HL-60/S4 treated with phorbol 12-myristate 13-acetate at 8.2 ng/mL for 4 days and 3 days (cell line): ENCODE measurements around the gene MYO5B.

Experiments
- in situ Hi-C: fragments of 300-500 bp; cut with MboI; formaldehyde crosslinking; loops from 2 replicates; pipeline ENCODE4 v1.15.0; 2022; ENCODE audit warnings: low sequenced_read_pairs

The MYO5B gene

GRCh38 chr18:50033004-50033403, 161.9 kb downstream of the MYO5B start:
- in situ Hi-C loops = no loop called here

- in situ Hi-C loops = no loop called here
These were observed 164.8 kb downstream of the MYO5B start for GRCh38 chr18:50030146-50030545.

- in situ Hi-C loops = no loop called here
These were observed 167.0 kb downstream of the MYO5B start for GRCh38 chr18:50027996-50028395.

- in situ Hi-C loops = no loop called here
These were observed 170.5 kb downstream of the MYO5B start for GRCh38 chr18:50024466-50024865.

- in situ Hi-C loops = no loop called here
These were observed 172.0 kb downstream of the MYO5B start for GRCh38 chr18:50022985-50023384.

- in situ Hi-C loops = no loop called here
These were observed 180.3 kb downstream of the MYO5B start for GRCh38 chr18:50014606-50015005.

- in situ Hi-C loops = no loop called here
These were observed 181.4 kb downstream of the MYO5B start for GRCh38 chr18:50013363-50014138.

GRCh38 chr18:50011813-50012435, 183.0 kb downstream of the MYO5B start:
- in situ Hi-C loops = no loop called here

GRCh38 chr18:50009773-50010335, 185.1 kb downstream of the MYO5B start:
- in situ Hi-C loops = no loop called here

- in situ Hi-C loops = no loop called here
These were observed 186.6 kb downstream of the MYO5B start for GRCh38 chr18:50008306-50008705.

GRCh38 chr18:50006470-50007046, 188.4 kb downstream of the MYO5B start:
- in situ Hi-C loops = no loop called here

- in situ Hi-C loops = no loop called here
These were observed 190.9 kb downstream of the MYO5B start for GRCh38 chr18:50004013-50004412.

- in situ Hi-C loops = no loop called here
These were observed 192.2 kb downstream of the MYO5B start for GRCh38 chr18:50002781-50003180.

GRCh38 chr18:50000227-50000626, 194.7 kb downstream of the MYO5B start:
- in situ Hi-C loops = no loop called here

GRCh38 chr18:49999128-49999527, 195.8 kb downstream of the MYO5B start:
- in situ Hi-C loops = no loop called here

- in situ Hi-C loops = no loop called here
These were observed 197.4 kb downstream of the MYO5B start for GRCh38 chr18:49997558-49997957.

GRCh38 chr18:49994410-49994809, 200.5 kb downstream of the MYO5B start:
- in situ Hi-C loops = no loop called here

GRCh38 chr18:49993299-49993698, 201.6 kb downstream of the MYO5B start:
- in situ Hi-C loops = no loop called here

GRCh38 chr18:49988733-49989132, 206.2 kb downstream of the MYO5B start:
- in situ Hi-C loops = no loop called here

GRCh38 chr18:49988101-49988500, 206.8 kb downstream of the MYO5B start:
- in situ Hi-C loops = no loop called here

GRCh38 chr18:49985236-49985635, 209.7 kb downstream of the MYO5B start:
- in situ Hi-C loops = no loop called here

- in situ Hi-C loops = no loop called here
These were observed 214.1 kb downstream of the MYO5B start for GRCh38 chr18:49980896-49981295.
